Measurements from ENCODE around the gene SMYD2.

GRCh38 chr1:214305164-214305751 is 24.3 kb downstream of the SMYD2 start:
- no peak for TF ChIP-seq CTCF (IDR thresholded peaks at IDR 0.05)
- TF ChIP-seq POLR2A (IDR thresholded peaks at IDR 0.05): no peak

Data from body of pancreas (tissue), 4 donors.